Suprapubic skin (tissue), 4 donors: ENCODE data around the gene CHST9. TPM values are rescaled to one million over a fixed set of nuclear protein-coding genes. Genes with fewer than 3 reads are reported as not detected.
"Not testable (repeated sequence)": the region's sequence is repeated elsewhere in the genome, so short reads cannot be mapped to it uniquely, and the experiment has no call there.

Experiments
- DNase-seq, 2 donors: peaks; one replicate each; pipeline ENCODE4 v3.0.0-alpha.2; 2019; ENCODE audit warnings: low spot score in 2 of 2
- H3K27ac ChIP-seq: fragments of 200-600 bp; sonication (generic); one replicate; pipeline ENCODE4 v1.5.1; 2019
- H3K27me3 ChIP-seq: fragments of 200-600 bp; sonication (generic); one replicate; pipeline ENCODE4 v1.5.1; 2019
- H3K36me3 ChIP-seq: fragments of 200-600 bp; sonication (generic); one replicate; pipeline ENCODE4 v1.5.1; 2019
- H3K4me1 ChIP-seq: fragments of 200-600 bp; sonication (generic); one replicate; pipeline ENCODE4 v1.5.1; 2019
- H3K4me3 ChIP-seq: fragments of 200-600 bp; sonication (generic); one replicate; pipeline ENCODE4 v1.5.1; 2019; ENCODE audit warnings: mild to moderate bottlenecking
- H3K9me3 ChIP-seq: fragments of 200-600 bp; sonication (generic); one replicate; pipeline ENCODE4 v1.5.1; 2019
- EP300 ChIP-seq: sonication (generic); formaldehyde crosslinking; IDR thresholded peaks from one replicate; pipeline ENCODE4 v1.6.1; 2017; ENCODE audit warnings: antibody characterized with exemption
- POLR2A ChIP-seq, 2 donors: fragments of 450-650 bp; IDR thresholded peaks; one replicate each; pipeline ENCODE4 v1.6.1; 2017; ENCODE audit warnings: antibody characterized with exemption in 2 of 2, mild to moderate bottlenecking in 2 of 2, moderate library complexity in 2 of 2
- POLR2AphosphoS5 ChIP-seq, 3 donors: sonication (generic); formaldehyde crosslinking; IDR thresholded peaks; one replicate each; pipeline ENCODE4 v1.6.1; 2017; ENCODE audit warnings: antibody characterized with exemption in 3 of 3
- WGBS: methylation state at CpG from one replicate; pipeline ENCODE4 v1.1.5; 2018; 5-methylcytosine and 5-hydroxymethylcytosine counted together
- total RNA-seq, 4 donors: library from RNA; depleted of rRNA; stranded (reverse); fragments of >200 nt; gene quantifications; one replicate each; pipeline ENCODE4 v1.1.0, GENCODE V29; 2016
- TF ChIP-seq, protein P1 (sequence below), 2 donors: fragments of 200-600 bp in 1 of 2; fragments of 450-650 bp in 1 of 2; sonication (generic) in 1 of 2; IDR thresholded peaks; one replicate each; pipeline ENCODE4 v1.5.1; 2016 to 2019; ENCODE audit warnings: antibody characterized with exemption in 2 of 2, mild to moderate bottlenecking in 1 of 2, moderate library complexity in 1 of 2

CHST9 gene
- total RNA-seq, 4 donors from 2014 or later, result 0.08 to 2.0 (median 0.33) TPM

- Histone ChIP-seq H3K27ac (no peak overlapping the region), H3K4me3 (no peak overlapping the region), H3K36me3 (no peaks in the 10 kb centered on the region), H3K9me3 (no peaks in the 10 kb centered on the region), H3K4me1 (no peaks in the 10 kb centered on the region), H3K27me3 (no peaks in the 10 kb centered on the region)
- no peak for DNase-seq
- no peak for TF ChIP-seq POLR2A (IDR thresholded peaks at IDR 0.05)
- TF ChIP-seq, protein P1, sequence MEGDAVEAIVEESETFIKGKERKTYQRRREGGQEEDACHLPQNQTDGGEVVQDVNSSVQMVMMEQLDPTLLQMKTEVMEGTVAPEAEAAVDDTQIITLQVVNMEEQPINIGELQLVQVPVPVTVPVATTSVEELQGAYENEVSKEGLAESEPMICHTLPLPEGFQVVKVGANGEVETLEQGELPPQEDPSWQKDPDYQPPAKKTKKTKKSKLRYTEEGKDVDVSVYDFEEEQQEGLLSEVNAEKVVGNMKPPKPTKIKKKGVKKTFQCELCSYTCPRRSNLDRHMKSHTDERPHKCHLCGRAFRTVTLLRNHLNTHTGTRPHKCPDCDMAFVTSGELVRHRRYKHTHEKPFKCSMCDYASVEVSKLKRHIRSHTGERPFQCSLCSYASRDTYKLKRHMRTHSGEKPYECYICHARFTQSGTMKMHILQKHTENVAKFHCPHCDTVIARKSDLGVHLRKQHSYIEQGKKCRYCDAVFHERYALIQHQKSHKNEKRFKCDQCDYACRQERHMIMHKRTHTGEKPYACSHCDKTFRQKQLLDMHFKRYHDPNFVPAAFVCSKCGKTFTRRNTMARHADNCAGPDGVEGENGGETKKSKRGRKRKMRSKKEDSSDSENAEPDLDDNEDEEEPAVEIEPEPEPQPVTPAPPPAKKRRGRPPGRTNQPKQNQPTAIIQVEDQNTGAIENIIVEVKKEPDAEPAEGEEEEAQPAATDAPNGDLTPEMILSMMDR (IDR thresholded peaks at IDR 0.05), result no peak
- TF ChIP-seq POLR2AphosphoS5 (IDR thresholded peaks at IDR 0.05), result no peak
- TF ChIP-seq EP300, result no peak
- WGBS, result 36% methylated on average over 1 of the region's 1 CpG
Observed at GRCh38 chr18:27165412-27165811, 19.7 kb downstream of the CHST9 start.

DNA sequence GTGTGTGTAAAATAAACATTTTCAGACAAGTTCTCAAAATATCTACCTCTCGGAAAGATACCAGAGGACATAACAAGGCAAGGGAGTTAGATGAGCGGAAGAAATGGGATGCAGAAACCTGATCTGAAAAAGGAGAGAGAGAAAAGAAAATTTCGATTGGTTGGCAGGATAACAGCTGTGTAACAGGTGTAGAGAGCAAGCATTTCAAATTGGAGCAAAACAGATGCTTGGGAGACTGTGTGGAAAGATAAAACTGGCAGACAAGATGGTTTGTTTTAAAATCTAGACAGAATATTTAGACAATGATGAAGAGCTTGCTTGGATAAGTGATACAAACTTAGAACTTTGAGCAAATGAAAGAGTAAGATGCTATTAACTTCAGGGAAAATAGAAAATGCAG is 20.2 kb downstream of the CHST9 start:
- no peaks in the 10 kb centered on the region for H3K27me3 ChIP-seq
- no peaks in the 10 kb centered on the region for H3K36me3 ChIP-seq
- H3K4me3 ChIP-seq, result no peak overlapping the region
- TF ChIP-seq POLR2AphosphoS5 (IDR thresholded peaks at IDR 0.05) (no peak), EP300 (no peak), POLR2A (IDR thresholded peaks at IDR 0.05) (no peak)
- TF ChIP-seq, protein P1 (IDR thresholded peaks at IDR 0.05), result no peak
- DNase-seq, result no peak
- H3K4me1 ChIP-seq, result no peaks in the 10 kb centered on the region
- H3K9me3 ChIP-seq, result no peaks in the 10 kb centered on the region
- WGBS, result 57% methylated on average over 3 of the region's 3 CpGs
- H3K27ac ChIP-seq, result no peak overlapping the region

- not testable (repeated sequence) for H3K9me3 ChIP-seq, DNase-seq, H3K27ac ChIP-seq, H3K27me3 ChIP-seq, H3K4me3 ChIP-seq, H3K36me3 ChIP-seq, H3K4me1 ChIP-seq
- 96% methylated on average over 11 of the region's 12 CpGs for WGBS
Observed at GRCh38 chr18:27163197-27163716, 21.9 kb downstream of the CHST9 start.

- WGBS, result 39% methylated on average over 5 of the region's 5 CpGs
- H3K36me3 ChIP-seq, H3K27ac ChIP-seq, H3K4me3 ChIP-seq, H3K4me1 ChIP-seq, H3K9me3 ChIP-seq, H3K27me3 ChIP-seq, DNase-seq: not testable (repeated sequence)
Observed at GRCh38 chr18:27149240-27149639, 35.9 kb downstream of the CHST9 start.

DNA sequence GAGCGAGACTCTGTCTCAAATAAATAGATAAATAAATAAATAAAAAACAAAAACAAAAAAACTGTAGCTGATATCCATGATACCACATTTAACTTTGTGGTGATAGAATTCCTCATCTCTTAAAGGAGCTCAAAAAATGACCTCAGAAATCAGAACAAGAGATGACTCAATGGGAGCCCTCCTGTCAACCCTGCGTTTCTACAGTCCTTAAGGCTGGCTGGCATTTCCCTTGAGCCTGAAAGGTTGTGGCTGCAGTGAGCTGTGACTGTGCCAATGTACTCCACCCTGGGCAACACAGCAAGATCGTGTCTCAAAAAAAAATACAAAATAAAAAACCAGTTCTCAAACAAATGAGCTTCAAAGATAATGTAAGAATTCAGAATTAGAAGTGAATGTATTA is 40.4 kb downstream of the CHST9 start:
- no peak for TF ChIP-seq EP300
- TF ChIP-seq POLR2AphosphoS5 (IDR thresholded peaks at IDR 0.05), result no peak
- TF ChIP-seq, protein P1 (IDR thresholded peaks at IDR 0.05), result no peak
- no peak for TF ChIP-seq POLR2A (IDR thresholded peaks at IDR 0.05)
- no peaks in the 10 kb centered on the region for H3K9me3 ChIP-seq
- 57% methylated on average over 3 of the region's 3 CpGs for WGBS
- no peaks in the 10 kb centered on the region for H3K4me1 ChIP-seq
- H3K4me3 ChIP-seq, result no peak overlapping the region
- no peak for DNase-seq
- no peaks in the 10 kb centered on the region for H3K27me3 ChIP-seq
- H3K27ac ChIP-seq, result no peak overlapping the region
- no peaks in the 10 kb centered on the region for H3K36me3 ChIP-seq

GRCh38 chr18:27143580-27144287 is 41.4 kb downstream of the CHST9 start:
- H3K9me3 ChIP-seq, result no peaks in the 10 kb centered on the region
- WGBS, result 59% methylated on average over 10 of the region's 10 CpGs
- TF ChIP-seq POLR2AphosphoS5 (IDR thresholded peaks at IDR 0.05) (no peak), EP300 (no peak), POLR2A (IDR thresholded peaks at IDR 0.05) (no peak)
- TF ChIP-seq, protein P1 (IDR thresholded peaks at IDR 0.05), result no peak

More at GRCh38 chr18:27143580-27144287, 41.4 kb downstream of the CHST9 start:
- DNase-seq, result no peak
- Histone ChIP-seq H3K27me3 (no peaks in the 10 kb centered on the region), H3K4me3 (no peak overlapping the region), H3K4me1 (no peaks in the 10 kb centered on the region), H3K27ac (no peak overlapping the region), H3K36me3 (no peaks in the 10 kb centered on the region)
